Activated naive CD8-positive, alpha-beta T cell treated with anti-CD3 and anti-CD28 coated beads, Interleukin-2, amount 10 ng/mL, durations not matched to agents 7 days and 5 days (primary cell): ENCODE measurements around the gene HSPA1A. TPM values are rescaled to one million over a fixed set of nuclear protein-coding genes. Genes with fewer than 3 reads are reported as not detected.

Source experiments
- total RNA-seq, 2 experiments: library from RNA; stranded (reverse); gene quantifications; one replicate each; pipeline ENCODE4 v1.2.3, GENCODE V29; 2021

HSPA1A gene
- total RNA-seq, 2 experiments from 2014 or later = 62.2 to 63.5 TPM

Other genes starting within 250 kb of the HSPA1A start
- gene LTA, start 243.3 kb upstream of the HSPA1A start, total RNA-seq = 10 to 100 TPM; 15.2 to 16.7 TPM
- gene TNF, start 240.0 kb upstream of the HSPA1A start, total RNA-seq = 10 to 100 TPM; 18.5 to 18.6 TPM
- 100 to 1,000 TPM; 426 to 431 TPM for gene LTB, start 233.1 kb upstream of the HSPA1A start, total RNA-seq
- gene LST1, start 229.3 kb upstream of the HSPA1A start, total RNA-seq = 100 to 1,000 TPM in 1 of 2 experiments, 10 to 100 TPM in 1; 91.8 to 105 TPM
- 10 to 100 TPM; 69.7 to 70.0 TPM for gene NCR3, start 222.5 kb upstream of the HSPA1A start, total RNA-seq
- gene AIF1, start 200.3 kb upstream of the HSPA1A start, total RNA-seq = 100 to 1,000 TPM; 117 to 118 TPM
- gene PRRC2A, start 194.8 kb upstream of the HSPA1A start, total RNA-seq = 100 to 1,000 TPM; 257 to 278 TPM
- gene BAG6, start 162.9 kb upstream of the HSPA1A start, total RNA-seq = 100 to 1,000 TPM; 242 to 251 TPM
- 1 to 10 TPM; 3.1 to 4.6 TPM for gene APOM, start 159.6 kb upstream of the HSPA1A start, total RNA-seq
- gene C6orf47, start 154.8 kb upstream of the HSPA1A start, total RNA-seq = 10 to 100 TPM; 30.7 to 32.2 TPM
- gene GPANK1, start 150.5 kb upstream of the HSPA1A start, total RNA-seq = 10 to 100 TPM; 30.7 to 32.0 TPM
- 100 to 1,000 TPM; 206 to 216 TPM for gene CSNK2B, start 149.5 kb upstream of the HSPA1A start, total RNA-seq
- gene LY6G5B, start 145.6 kb upstream of the HSPA1A start, total RNA-seq = 10 to 100 TPM; 33.8 to 36.4 TPM
- gene LY6G5C, start 134.5 kb upstream of the HSPA1A start, total RNA-seq = 1 to 10 TPM; 3.5 to 4.6 TPM
- gene ABHD16A, start 112.2 kb upstream of the HSPA1A start, total RNA-seq = 10 to 100 TPM; 57.8 to 64.0 TPM
- gene LY6G6F, start 108.7 kb upstream of the HSPA1A start, total RNA-seq = not detected
- not detected for gene LY6G6D, start 100.2 kb upstream of the HSPA1A start, total RNA-seq
- not detected for gene LY6G6C, start 93.8 kb upstream of the HSPA1A start, total RNA-seq
- 1 to 10 TPM; 1.2 to 1.5 TPM for gene MPIG6B, start 92.2 kb upstream of the HSPA1A start, total RNA-seq
- 10 to 100 TPM; 28.3 to 29.1 TPM for gene DDAH2, start 86.2 kb upstream of the HSPA1A start, total RNA-seq
- gene CLIC1, start 79.0 kb upstream of the HSPA1A start, total RNA-seq = 100 to 1,000 TPM; 425 to 456 TPM
- gene MSH5, start 75.5 kb upstream of the HSPA1A start, total RNA-seq = 10 to 100 TPM; 59.2 to 68.2 TPM
- 10 to 100 TPM; 13.1 to 18.1 TPM for gene SAPCD1, start 52.9 kb upstream of the HSPA1A start, total RNA-seq
- 1 to 10 TPM; 5.2 to 5.7 TPM for gene VWA7, start 38.2 kb upstream of the HSPA1A start, total RNA-seq
- 10 to 100 TPM; 68.2 to 75.3 TPM for gene VARS1, start 19.8 kb upstream of the HSPA1A start, total RNA-seq
- 10 to 100 TPM; 89.9 to 97.9 TPM for gene LSM2, start 8.6 kb upstream of the HSPA1A start, total RNA-seq
- 1 to 10 TPM; 3.3 to 4.5 TPM for gene HSPA1L, start 260 bp upstream of the HSPA1A start, total RNA-seq
- gene HSPA1B, start 12.2 kb downstream of the HSPA1A start, total RNA-seq = 10 to 100 TPM; 49.0 to 55.7 TPM
- gene NEU1, start 47.3 kb downstream of the HSPA1A start, total RNA-seq = 10 to 100 TPM; 15.5 to 16.4 TPM
- gene SLC44A4, start 63.5 kb downstream of the HSPA1A start, total RNA-seq = not detected
- gene EHMT2, start 82.2 kb downstream of the HSPA1A start, total RNA-seq = 10 to 100 TPM; 77.5 to 80.6 TPM
- gene ZBTB12, start 86.5 kb downstream of the HSPA1A start, total RNA-seq = 1 to 10 TPM; 1.4 to 1.9 TPM
- 1 to 10 TPM; 2.1 to 2.2 TPM for gene C2, start 112.2 kb downstream of the HSPA1A start, total RNA-seq
- 1 to 10 TPM; 1.2 to 2.1 TPM for gene CFB, start 130.6 kb downstream of the HSPA1A start, total RNA-seq
- gene NELFE, start 143.4 kb downstream of the HSPA1A start, total RNA-seq = 10 to 100 TPM; 61.3 to 62.5 TPM
- gene SKIC2, start 143.6 kb downstream of the HSPA1A start, total RNA-seq = 100 to 1,000 TPM; 102 to 112 TPM
- 10 to 100 TPM; 22.4 to 28.6 TPM for gene DXO, start 156.6 kb downstream of the HSPA1A start, total RNA-seq
- gene C4A, start 166.5 kb downstream of the HSPA1A start, total RNA-seq = 1 to 10 TPM; 3.4 to 6.7 TPM
- 1 to 10 TPM; 4.1 to 5.7 TPM for gene C4B, start 199.3 kb downstream of the HSPA1A start, total RNA-seq
- under 1 TPM; 0.43 to 0.72 TPM for gene CYP21A2, start 222.9 kb downstream of the HSPA1A start, total RNA-seq